Retina (tissue), 1 donor: ENCODE measurements around the gene TBCCD1.

Experiments
- DNase-seq: peaks from one replicate; pipeline ENCODE4 v3.0.0-alpha.2; 2016

Gene TBCCD1, protein sequence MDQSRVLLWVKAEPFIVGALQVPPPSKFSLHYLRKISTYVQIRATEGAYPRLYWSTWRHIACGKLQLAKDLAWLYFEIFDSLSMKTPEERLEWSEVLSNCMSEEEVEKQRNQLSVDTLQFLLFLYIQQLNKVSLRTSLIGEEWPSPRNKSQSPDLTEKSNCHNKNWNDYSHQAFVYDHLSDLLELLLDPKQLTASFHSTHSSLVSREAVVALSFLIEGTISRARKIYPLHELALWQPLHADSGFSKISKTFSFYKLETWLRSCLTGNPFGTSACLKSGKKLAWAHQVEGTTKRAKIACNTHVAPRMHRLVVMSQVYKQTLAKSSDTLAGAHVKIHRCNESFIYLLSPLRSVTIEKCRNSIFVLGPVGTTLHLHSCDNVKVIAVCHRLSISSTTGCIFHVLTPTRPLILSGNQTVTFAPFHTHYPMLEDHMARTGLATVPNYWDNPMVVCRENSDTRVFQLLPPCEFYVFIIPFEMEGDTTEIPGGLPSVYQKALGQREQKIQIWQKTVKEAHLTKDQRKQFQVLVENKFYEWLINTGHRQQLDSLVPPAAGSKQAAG

GRCh38 chr3:186567072-186567921 is at the start of gene TBCCD1:
Gene TBCCD1 (minus strand): TSS chr3:186567339. CDS start chr3:186564329, 3,010 bp downstream.
- peak; percentile 100 for DNase-seq

DNA sequence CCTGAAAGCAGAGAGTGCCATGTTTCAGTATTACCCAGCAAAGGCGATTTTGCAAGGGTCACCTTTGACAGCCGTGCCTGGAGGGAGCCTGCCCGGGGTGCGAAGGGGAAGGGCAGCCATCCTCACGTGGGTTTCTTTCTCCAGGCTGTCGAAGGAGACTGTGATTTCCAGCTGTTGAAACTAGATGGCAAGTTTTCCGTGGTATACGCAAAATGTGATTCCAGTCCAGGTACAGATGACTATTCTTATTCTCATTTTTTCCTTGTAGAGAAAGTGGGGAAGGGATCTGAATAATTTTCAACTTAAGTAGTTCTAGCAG is 49.1 kb upstream of the TBCCD1 start:
- no peak for DNase-seq

- DNase-seq: peak; percentile 88
Observed at GRCh38 chr3:186614597-186615483, 47.7 kb upstream of the TBCCD1 start.

GRCh38 chr3:186614266-186614596 is 47.1 kb upstream of the TBCCD1 start:
- DNase-seq: no peak

DNA sequence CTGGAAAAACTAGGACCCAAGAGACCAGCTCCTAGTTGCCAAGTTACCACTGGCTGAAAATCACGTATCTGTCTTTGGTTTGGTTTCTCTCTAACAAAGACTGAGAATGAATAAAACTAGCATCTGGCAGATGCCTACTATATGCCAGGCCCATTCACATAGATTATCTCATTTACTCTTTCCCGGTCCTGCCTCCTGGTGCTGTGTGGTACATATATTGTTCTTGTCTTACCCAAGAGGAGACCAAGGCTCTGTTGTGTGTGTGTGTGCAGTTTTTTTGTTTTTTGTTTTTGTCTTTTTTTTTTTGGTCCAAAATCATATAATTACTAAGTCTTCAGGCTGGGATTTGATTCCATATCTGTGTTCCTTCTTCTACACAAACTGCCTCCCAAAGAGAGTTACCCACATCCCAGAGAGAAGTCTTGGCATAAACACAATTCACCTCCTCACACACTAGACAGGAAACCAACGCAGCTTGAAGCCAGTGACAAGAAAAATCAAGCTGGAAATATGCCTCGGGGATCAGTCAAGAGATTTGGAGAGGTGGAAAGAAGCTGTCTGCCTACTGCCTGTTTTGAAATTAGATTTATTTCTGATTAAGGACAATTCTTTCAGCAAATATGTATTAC is 46.6 kb upstream of the TBCCD1 start:
- no peak for DNase-seq

GRCh38 chr3:186612721-186613636 is 45.8 kb upstream of the TBCCD1 start, which contains the start of gene AHSG:
Gene AHSG (plus strand): TSS chr3:186613060. CDS start chr3:186613142, 82 bp downstream.
- DNase-seq: no peak

GRCh38 chr3:186612065-186612464 is 44.9 kb upstream of the TBCCD1 start:
- DNase-seq: no peak

DNA sequence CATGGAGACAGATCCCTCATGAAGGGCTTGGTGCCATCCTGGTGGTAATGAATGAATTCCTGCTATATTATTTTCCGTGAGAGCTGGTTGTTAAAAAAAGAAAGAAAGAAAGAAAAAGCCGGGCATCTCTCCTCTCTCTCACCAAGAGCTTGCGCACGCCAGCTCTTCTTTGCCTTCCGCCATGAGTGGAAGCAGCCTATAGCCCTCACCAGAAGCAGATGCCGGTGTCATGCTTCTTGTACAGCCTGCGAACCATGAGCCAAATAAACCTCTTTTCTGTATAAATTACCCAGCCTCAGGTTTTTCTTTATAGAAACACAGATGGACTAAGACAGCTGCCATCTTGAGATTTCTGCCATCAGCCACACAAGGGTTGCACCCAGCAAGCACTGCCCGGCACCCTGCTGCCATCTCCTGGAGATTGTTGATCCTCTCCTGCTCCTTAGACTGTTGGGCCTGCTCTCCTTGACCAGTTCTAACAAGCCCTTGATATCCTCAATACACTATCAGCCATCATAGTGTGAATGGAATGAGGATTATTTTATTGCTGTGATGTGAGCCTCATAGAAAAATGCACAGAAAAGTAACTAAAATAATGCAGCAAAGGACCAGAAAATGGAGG is 42.2 kb upstream of the TBCCD1 start:
- no peak for DNase-seq

DNA sequence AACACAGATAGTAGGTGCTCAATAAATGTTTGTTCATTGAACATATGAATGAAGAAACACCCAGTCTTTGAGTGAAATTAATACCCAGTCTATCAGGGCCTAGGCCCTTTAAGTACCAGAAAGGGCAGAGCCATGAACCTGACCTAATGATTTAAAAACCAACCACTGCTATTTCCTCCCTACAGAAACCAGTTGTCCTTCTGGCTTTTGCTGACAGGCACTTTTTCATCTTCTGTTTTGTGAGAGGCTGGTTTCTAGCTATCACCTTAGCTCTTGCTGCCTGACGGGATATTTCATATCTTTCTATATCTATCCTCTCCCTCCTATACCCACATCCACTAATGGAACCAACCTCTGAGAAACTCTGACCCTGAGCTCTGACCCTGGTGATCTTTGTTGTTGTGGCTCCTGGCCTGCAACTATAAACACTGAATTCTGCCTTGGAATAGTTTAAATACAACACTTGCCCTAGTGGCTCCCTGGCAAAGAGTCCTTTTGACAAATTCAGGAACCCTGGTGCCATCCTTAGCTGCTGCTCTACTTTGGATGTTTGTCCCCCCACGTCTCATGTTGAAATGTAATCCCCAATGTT is 41.6 kb upstream of the TBCCD1 start:
- DNase-seq: no peak

- no peak for DNase-seq
Observed at GRCh38 chr3:186605561-186606545, 38.7 kb upstream of the TBCCD1 start.

DNA sequence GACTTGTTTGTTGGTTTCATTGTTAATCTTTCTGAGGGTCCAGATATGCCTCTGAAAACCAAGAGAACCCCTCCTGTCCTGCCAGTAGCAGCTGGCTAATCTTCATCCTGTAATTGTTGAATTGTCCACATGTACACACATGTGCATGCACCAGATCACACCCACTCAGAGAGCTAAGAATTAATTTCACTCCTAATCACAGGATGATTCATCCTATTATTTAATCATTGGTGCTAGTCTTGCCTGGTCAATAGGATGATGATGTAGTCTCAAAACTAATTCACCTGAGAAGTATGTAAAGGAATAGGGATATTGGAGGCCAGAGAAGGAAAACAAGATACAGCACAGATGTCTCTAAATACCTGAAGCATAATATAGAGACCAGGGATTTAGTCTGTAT is 37.9 kb upstream of the TBCCD1 start:
- no peak for DNase-seq

DNA sequence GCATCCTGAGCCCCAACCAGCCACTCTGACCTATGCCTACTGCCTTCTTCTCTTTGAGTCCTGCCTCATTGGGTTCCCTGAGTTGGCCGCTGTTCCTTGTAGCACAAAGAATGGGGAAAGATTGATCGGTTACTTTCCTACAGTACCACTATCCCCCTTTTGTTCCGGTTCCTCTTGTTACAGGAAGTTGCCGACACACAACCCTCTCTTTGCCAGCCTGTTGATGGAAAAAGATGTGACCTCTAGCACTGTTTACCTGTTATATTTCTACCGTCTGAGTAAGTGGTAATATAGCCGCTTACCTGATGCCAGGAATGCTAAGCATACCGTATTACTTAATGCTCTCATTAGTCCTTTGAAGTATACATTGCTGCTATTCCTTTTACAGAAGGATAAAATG is 36.0 kb upstream of the TBCCD1 start:
- no peak for DNase-seq

GRCh38 chr3:186600896-186601295 is 33.8 kb upstream of the TBCCD1 start:
- no peak for DNase-seq

DNA sequence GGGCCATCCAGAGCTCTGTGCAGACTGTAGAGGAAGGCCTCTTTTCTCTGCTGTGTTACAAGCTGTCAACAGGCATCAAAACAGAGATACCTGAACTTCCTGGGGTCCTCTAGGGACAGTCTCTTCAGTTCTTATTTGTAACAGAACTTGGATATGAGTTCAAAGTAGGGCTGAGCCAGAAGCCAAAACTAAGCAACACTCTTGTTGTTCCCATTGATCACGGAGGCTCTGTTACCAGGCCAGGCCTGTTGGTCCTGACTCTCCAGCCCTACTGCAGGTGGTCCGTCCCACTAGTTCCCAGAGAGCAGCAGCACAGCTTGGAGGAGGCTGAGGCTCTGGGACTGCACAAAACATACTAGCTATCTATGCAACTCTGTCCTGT is 32.6 kb upstream of the TBCCD1 start:
- DNase-seq: no peak

DNA sequence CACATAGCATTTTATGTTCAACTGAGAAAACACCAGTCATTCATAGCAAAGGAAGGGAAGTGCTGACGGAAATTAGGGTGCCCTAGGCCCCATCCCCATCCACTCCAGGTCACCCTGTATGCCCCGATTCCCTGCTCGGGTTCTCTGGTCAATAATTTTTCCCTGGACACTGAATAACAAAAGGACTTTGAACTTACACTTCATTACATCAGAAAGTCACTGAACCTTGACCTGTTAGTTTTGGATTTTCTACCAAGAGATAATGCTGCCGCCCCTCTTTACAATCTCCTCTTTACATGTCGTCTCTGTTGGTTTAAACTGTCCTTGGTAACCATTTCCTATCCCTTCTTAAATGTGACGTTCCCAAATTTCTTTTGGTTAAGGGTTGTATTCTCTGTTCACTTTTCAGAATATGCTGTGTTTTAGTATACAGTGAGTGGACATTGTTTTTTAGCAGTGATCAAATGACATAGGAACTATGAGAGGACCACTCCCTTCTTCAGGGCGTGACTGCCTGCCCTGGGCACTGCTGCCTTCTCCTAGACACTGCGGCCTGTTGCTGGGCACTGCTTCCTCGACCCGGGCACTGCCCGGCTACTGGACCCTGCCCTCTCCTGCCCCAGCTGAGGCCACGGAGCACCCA is 32.1 kb upstream of the TBCCD1 start:
- no peak for DNase-seq

- DNase-seq: no peak
Observed at GRCh38 chr3:186598794-186599141, 31.6 kb upstream of the TBCCD1 start.

- DNase-seq: no peak
Observed at GRCh38 chr3:186598108-186598784, 31.1 kb upstream of the TBCCD1 start.
